DMS79 treated with DMSO at 0.1 percent for 48 hours (cell line): Measurements from ENCODE around the gene GAMT.
"Not testable (repeated sequence)": the region's sequence is repeated elsewhere in the genome, so short reads cannot be mapped to it uniquely, and the experiment has no call there.

Source experiments
- DNase-seq: peaks from one replicate; lab custom pipeline; 2025; lab: John Stamatoyannopoulos, UW

GAMT gene

GRCh38 chr19:1401138-1401888, at the start of gene GAMT:
TSS of gene GAMT (minus strand) at chr19:1401542. CDS start at chr19:1401476, 66 bp downstream.
- DNase-seq: peak; percentile 4

GRCh38 chr19:1449467-1450442, 48.4 kb upstream of the GAMT start, which contains the start of gene APC2:
TSS of gene APC2 (plus strand) at chr19:1450121. CDS start at chr19:1453002, 2,881 bp downstream.
- peak; percentile 72 for DNase-seq

GRCh38 chr19:1447944-1448343, 46.6 kb upstream of the GAMT start:
- DNase-seq: no peak

GRCh38 chr19:1447504-1447903, 46.2 kb upstream of the GAMT start:
- DNase-seq: no peak

- DNase-seq: peak; percentile 38
Observed at GRCh38 chr19:1446713-1447481, 45.6 kb upstream of the GAMT start.

GRCh38 chr19:1445932-1446712, 44.8 kb upstream of the GAMT start:
- DNase-seq: peak; percentile 38

- peak; percentile 46 for DNase-seq
Observed at GRCh38 chr19:1445185-1445931, 44.0 kb upstream of the GAMT start.

- no peak for DNase-seq
Observed at GRCh38 chr19:1441677-1442438, 40.5 kb upstream of the GAMT start.

- no peak for DNase-seq
Observed at GRCh38 chr19:1441022-1441426, 39.7 kb upstream of the GAMT start.

- DNase-seq: no peak
Observed at GRCh38 chr19:1440418-1440801, 39.1 kb upstream of the GAMT start.

- not testable (repeated sequence) for DNase-seq
Observed at GRCh38 chr19:1439525-1440417, 38.4 kb upstream of the GAMT start.

- DNase-seq: no peak
Observed at GRCh38 chr19:1438933-1439354, 37.6 kb upstream of the GAMT start.

- DNase-seq: peak; percentile 90
Observed at GRCh38 chr19:1438035-1438932, 36.9 kb upstream of the GAMT start, which contains the start of gene RPS15. TSS of gene RPS15 (plus strand) at chr19:1438396. CDS start at chr19:1438426, 30 bp downstream.

- no peak for DNase-seq
Observed at GRCh38 chr19:1437609-1438008, 36.3 kb upstream of the GAMT start.

- DNase-seq: no peak
Observed at GRCh38 chr19:1435378-1435989, 34.1 kb upstream of the GAMT start.

- no peak for DNase-seq
Observed at GRCh38 chr19:1434577-1435060, 33.3 kb upstream of the GAMT start.

GRCh38 chr19:1434040-1434366, 32.7 kb upstream of the GAMT start:
- no peak for DNase-seq
